K562 (cell line): Measurements from ENCODE around the gene POU3F1. TPM values are rescaled to one million over a fixed set of nuclear protein-coding genes. Genes with fewer than 3 reads are reported as not detected.
A peak's percentile ranks its signal among the peaks of the same experiment; 100 is the strongest.

Source experiments
- BRD4 ChIP-seq: fragments of 200-600 bp; sonication (generic); IDR thresholded peaks from 2 replicates; pipeline ENCODE4 v1.6.1; 2017; ENCODE audit warnings: inconsistent platforms
- JUN ChIP-seq, 2 experiments: sonication (generic) in 1 of 2; formaldehyde crosslinking in 1 of 2; IDR thresholded peaks; 2 replicates each; pipeline versions ENCODE4 v1.6.1 to v1.8.0; 2012 to 2022; ENCODE audit warnings: borderline replicate concordance in 2 of 2, mild to moderate bottlenecking in 2 of 2, improper control_type of control experiment in 1 of 2, low read depth in 1 of 2, low read length in 1 of 2, missing genetic modification reagents in 1 of 2
- KAT2B ChIP-seq: IDR thresholded peaks from one replicate; pipeline ENCODE4 v1.6.1; 2012; ENCODE audit warnings: low read depth, mild to moderate bottlenecking, control low read depth, inconsistent platforms, low read length, moderate library complexity
- MEF2D ChIP-seq: conservative IDR thresholded peaks from 2 replicates; pipeline ENCODE4 v1.6.1; 2016; ENCODE audit warnings: low read depth, missing genetic modification characterization, missing compliant biosample characterization
- NBN ChIP-seq: fragments of 450-650 bp; IDR thresholded peaks from 2 replicates; pipeline ENCODE4 v1.6.1; 2016; ENCODE audit warnings: low read depth, mild to moderate bottlenecking
- PBX2 ChIP-seq, 2 experiments: IDR thresholded peaks in 1 of 2; conservative IDR thresholded peaks in 1 of 2; 2 replicates each; pipeline ENCODE4 v1.6.1; 2016; ENCODE audit warnings: low read depth in 2 of 2, mild to moderate bottlenecking in 1 of 2, missing compliant biosample characterization in 1 of 2, missing genetic modification characterization in 1 of 2, moderate library complexity in 1 of 2
- RBM25 ChIP-seq: fragments of 200-400 bp; formaldehyde crosslinking; IDR thresholded peaks from 2 replicates; pipeline ENCODE4 v1.6.1; 2018; ENCODE audit warnings: low read length, low read depth, moderate library complexity; ENCODE audit not compliant: severe bottlenecking
- REST ChIP-seq, 2 experiments: fragments of 450-650 bp; formaldehyde crosslinking in 1 of 2; IDR thresholded peaks; 2 replicates each; pipeline versions ENCODE4 v1.4.0 to v1.6.1; 2014 to 2020; ENCODE audit warnings: mild to moderate bottlenecking in 2 of 2, borderline replicate concordance in 1 of 2, low read depth in 1 of 2
- SIX5 ChIP-seq, 2 experiments: IDR thresholded peaks; 2 replicates each; pipeline ENCODE4 v1.6.1; 2011; ENCODE audit warnings: low read length in 2 of 2, borderline replicate concordance in 1 of 2, low read depth in 1 of 2, mild to moderate bottlenecking in 1 of 2, moderate library complexity in 1 of 2; ENCODE audit not compliant: insufficient read depth in 1 of 2
- SMARCC2 ChIP-seq: fragments of 450-650 bp; IDR thresholded peaks from 2 replicates; pipeline ENCODE4 v1.6.1; 2017; ENCODE audit warnings: antibody characterized with exemption, moderate library complexity, mild to moderate bottlenecking, low read depth
- TEAD1 ChIP-seq, 2 experiments: fragments of 450-650 bp in 1 of 2; sonication (generic) in 1 of 2; formaldehyde crosslinking; IDR thresholded peaks; 2 replicates each; pipeline versions ENCODE4 v1.4.0 to v1.8.0; 2020 to 2022; ENCODE audit warnings: mild to moderate bottlenecking in 2 of 2, missing genetic modification reagents in 1 of 2
- ZBTB1 ChIP-seq: sonication (generic); formaldehyde crosslinking; IDR thresholded peaks from 2 replicates; pipeline ENCODE4 v1.8.1; 2023; ENCODE audit warnings: missing genetic modification reagents, low read depth, mild to moderate bottlenecking, borderline replicate concordance
- ZNF124 ChIP-seq: sonication (generic); formaldehyde crosslinking; IDR thresholded peaks from 2 replicates; pipeline ENCODE4 v1.8.1; 2022; ENCODE audit warnings: missing genetic modification reagents
- ZNF232 ChIP-seq: sonication (generic); formaldehyde crosslinking; IDR thresholded peaks from 2 replicates; pipeline ENCODE4 v1.8.0; 2022; ENCODE audit warnings: mild to moderate bottlenecking, missing genetic modification reagents
- ZNF24 ChIP-seq: fragments of 450-650 bp; IDR thresholded peaks from 2 replicates; pipeline ENCODE4 v1.6.1; 2016
- ZNF253 ChIP-seq: fragments of 250-450 bp; sonication (Bioruptor Pico); conservative IDR thresholded peaks from 2 replicates; pipeline ENCODE4 v1.6.1; 2021; ENCODE audit warnings: mild to moderate bottlenecking
- ZNF668 ChIP-seq: fragments of 250-450 bp; sonication (Bioruptor Pico); IDR thresholded peaks from 2 replicates; pipeline ENCODE4 v1.8.0; 2022; ENCODE audit warnings: mild to moderate bottlenecking, inconsistent platforms
- ZNF830 ChIP-seq: fragments of 250-450 bp; sonication (Bioruptor Pico); IDR thresholded peaks from 2 replicates; pipeline ENCODE4 v1.5.0; 2021; ENCODE audit warnings: mild to moderate bottlenecking
- polyA plus RNA-seq, 8 experiments: library from polyadenylated mRNA; depleted of rRNA in 4 of 8; stranded (reverse) in 5 of 8; unstranded in 3 of 8; fragments of >200 nt; fragmentation: Nextera tagmentation in 2 of 8; fragmentation: Illumina TruSeq in 1 of 8; extraction: Ambion mirVana in 2 of 8; extraction: Trizol in 1 of 8; gene quantifications; 2 replicates each; pipeline versions ENCODE4 v1.2.1 to v1.2.3, GENCODE V29; 2011 to 2014; ENCODE audit warnings: inconsistent platforms in 1 of 8, missing spikeins in 1 of 8
- total RNA-seq, 7 experiments: library from RNA; depleted of rRNA in 6 of 7; stranded (reverse); fragments of >200 nt in 6 of 7; fragmentation: Illumina TruSeq in 2 of 7; extraction: Trizol in 2 of 7; gene quantifications; 2 replicates each; pipeline versions ENCODE4 v1.2.1 to v1.2.3, GENCODE V29; 2011 to 2021; ENCODE audit warnings: low replicate concordance in 1 of 7

POU3F1 gene
- total and polyA plus RNA-seq, 9 of the 15 experiments (the other 6 are each of a cell fraction or from before 2014, with no cell fraction given): 0.09 TPM; not detected in 8

GRCh38 chr1:38076038-38076437 is 29.4 kb upstream of the POU3F1 start (continued):
- TF ChIP-seq REST (IDR thresholded peaks at IDR 0.05; ENCODE audit: borderline replicate concordance) (peak; percentile 100), REST (CRISPR knock-in tag; IDR thresholded peaks at IDR 0.05; ENCODE audit: low read depth) (peak; percentile 97), ZNF124 (CRISPR knock-in tag) (no peak), SMARCC2 (no peak), ZNF668 (CRISPR knock-in tag) (no peak), NBN (no peak), RBM25 (no peak), MEF2D (tag) (no peak), SIX5 (IDR thresholded peaks at IDR 0.05; ENCODE audit: borderline replicate concordance in 1 of 2, insufficient read depth in 1 of 2, low read depth in 1 of 2, low read length in 2 of 2) (no peak), ZNF24 (0 out of 2 replicates have a peak, but pooled peaks have one; percentile 14), KAT2B (no peak), TEAD1 (CRISPR knock-in tag; IDR thresholded peaks at IDR 0.05) (peak in 1 of 2 experiments; percentile 43; a peak in 1 of 4 replicates), ZBTB1 (CRISPR knock-in tag) (peak; percentile 39; the same call in 1 of the 2 replicates), JUN (IDR thresholded peaks at IDR 0.05; ENCODE audit: borderline replicate concordance, low read depth, low read length) (no peak), JUN (CRISPR knock-in tag; IDR thresholded peaks at IDR 0.05; ENCODE audit: borderline replicate concordance) (no peak), ZNF253 (CRISPR knock-in tag) (no peak), BRD4 (no peak), ZNF232 (no peak), ZNF830 (no peak), PBX2 (CRISPR knock-in tag; IDR thresholded peaks at IDR 0.05; ENCODE audit: low read depth) (no peak), PBX2 (tag; conservative IDR thresholded peaks at IDR 0.05; ENCODE audit: low read depth) (no peak)
